Measurements from ENCODE around the gene CDC42BPA.
A peak's percentile ranks its signal among the peaks of the same experiment; 100 is the strongest.

Gene CDC42BPA

GRCh38 chr1:227314014-227314848, 4.1 kb downstream of the CDC42BPA start:
- H3K36me3 ChIP-seq (ENCODE audit: control insufficient read depth, insufficient read depth, low read length) = no peaks in the 10 kb centered on the region
- peak overlapping the region; percentile 13 for H3K4me3 ChIP-seq (ENCODE audit: low read length)
- H3K9ac ChIP-seq (ENCODE audit: low read length) = no peak overlapping the region
- no peaks in the 10 kb centered on the region for H3K27me3 ChIP-seq (ENCODE audit: control insufficient read depth, insufficient read depth, low read length)
- peaks cover 5% of the 10 kb centered on the region for H3K4me1 ChIP-seq (ENCODE audit: control insufficient read depth, insufficient read depth, low read length)
- no peak overlapping the region for H3K27ac ChIP-seq (ENCODE audit: low read depth, low read length)

- no peak overlapping the region for H3K27ac ChIP-seq (ENCODE audit: low read depth, low read length)
Observed at GRCh38 chr1:227312361-227313025, 5.8 kb downstream of the CDC42BPA start.

GRCh38 chr1:227311389-227312001, 6.8 kb downstream of the CDC42BPA start:
- no peak overlapping the region for H3K9ac ChIP-seq (ENCODE audit: low read length)
- H3K36me3 ChIP-seq (ENCODE audit: control insufficient read depth, insufficient read depth, low read length) = no peaks in the 10 kb centered on the region
- no peaks in the 10 kb centered on the region for H3K27me3 ChIP-seq (ENCODE audit: control insufficient read depth, insufficient read depth, low read length)
- peaks cover 5% of the 10 kb centered on the region for H3K4me1 ChIP-seq (ENCODE audit: control insufficient read depth, insufficient read depth, low read length)
- H3K27ac ChIP-seq (ENCODE audit: low read depth, low read length) = no peak overlapping the region
- H3K4me3 ChIP-seq (ENCODE audit: low read length) = no peak overlapping the region

More at GRCh38 chr1:227312361-227313025, 5.8 kb downstream of the CDC42BPA start:
- Histone ChIP-seq H3K4me1 (ENCODE audit: control insufficient read depth, insufficient read depth, low read length) (peaks cover 5% of the 10 kb centered on the region), H3K27me3 (ENCODE audit: control insufficient read depth, insufficient read depth, low read length) (no peaks in the 10 kb centered on the region), H3K36me3 (ENCODE audit: control insufficient read depth, insufficient read depth, low read length) (no peaks in the 10 kb centered on the region), H3K4me3 (ENCODE audit: low read length) (no peak overlapping the region), H3K9ac (ENCODE audit: low read length) (no peak overlapping the region)

DNA sequence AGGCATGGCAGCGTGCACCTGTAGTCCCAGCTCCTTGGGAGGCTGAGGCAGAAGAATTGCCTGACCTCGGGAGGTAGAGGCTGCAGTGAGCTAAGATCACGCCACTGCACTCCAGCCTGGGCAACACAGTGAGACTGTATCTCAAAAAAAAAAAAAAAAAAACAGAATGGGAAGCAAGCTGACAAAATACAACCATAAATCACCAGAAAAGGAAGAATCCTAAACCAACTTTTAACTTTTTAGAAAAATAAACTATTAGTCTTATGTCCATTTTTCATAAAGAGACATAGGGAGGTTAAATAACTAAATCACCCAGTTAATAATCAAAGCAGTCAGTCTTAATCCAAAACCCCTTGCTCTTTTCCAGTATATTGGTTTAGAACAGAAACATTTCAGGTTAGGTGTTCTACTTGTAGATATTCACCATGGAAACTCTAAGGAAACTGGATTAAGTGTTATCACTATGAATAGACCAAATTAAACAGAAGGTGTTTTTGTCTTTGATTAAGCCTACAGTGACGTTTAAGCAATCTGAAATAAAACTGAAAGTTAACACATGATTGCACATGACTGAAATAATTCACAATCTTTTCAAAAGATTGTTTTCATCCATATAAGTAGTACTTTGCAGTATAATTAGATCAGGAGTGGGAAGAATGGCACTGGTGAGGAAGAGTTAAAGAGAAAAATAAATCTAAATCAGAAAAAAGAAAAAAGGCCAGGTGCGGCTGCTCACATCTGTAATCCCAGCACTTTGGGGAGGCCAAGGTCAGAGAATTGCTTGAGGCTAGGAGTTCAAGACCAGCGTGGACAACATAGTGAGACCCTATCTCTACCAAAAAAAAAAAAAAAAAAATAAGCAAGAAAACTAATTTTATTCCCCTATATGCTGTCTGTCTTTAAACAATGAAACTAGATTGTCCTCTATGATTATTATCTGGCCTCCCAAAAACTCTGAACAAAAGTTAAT, 9.6 kb downstream of the CDC42BPA start:
- Histone ChIP-seq H3K4me1 (ENCODE audit: control insufficient read depth, insufficient read depth, low read length) (peaks cover 5% of the 10 kb centered on the region), H3K27ac (ENCODE audit: low read depth, low read length) (no peak overlapping the region), H3K9ac (ENCODE audit: low read length) (no peak overlapping the region)

GRCh38 chr1:227306689-227307088, 11.6 kb downstream of the CDC42BPA start:
- peaks cover 5% of the 10 kb centered on the region for H3K4me1 ChIP-seq (ENCODE audit: control insufficient read depth, insufficient read depth, low read length)
- H3K36me3 ChIP-seq (ENCODE audit: control insufficient read depth, insufficient read depth, low read length) = no peaks in the 10 kb centered on the region

More for the DNA sequence above, 9.6 kb downstream of the CDC42BPA start:
- no peaks in the 10 kb centered on the region for H3K36me3 ChIP-seq (ENCODE audit: control insufficient read depth, insufficient read depth, low read length)
- no peaks in the 10 kb centered on the region for H3K27me3 ChIP-seq (ENCODE audit: control insufficient read depth, insufficient read depth, low read length)
- no peak overlapping the region for H3K4me3 ChIP-seq (ENCODE audit: low read length)

DNA sequence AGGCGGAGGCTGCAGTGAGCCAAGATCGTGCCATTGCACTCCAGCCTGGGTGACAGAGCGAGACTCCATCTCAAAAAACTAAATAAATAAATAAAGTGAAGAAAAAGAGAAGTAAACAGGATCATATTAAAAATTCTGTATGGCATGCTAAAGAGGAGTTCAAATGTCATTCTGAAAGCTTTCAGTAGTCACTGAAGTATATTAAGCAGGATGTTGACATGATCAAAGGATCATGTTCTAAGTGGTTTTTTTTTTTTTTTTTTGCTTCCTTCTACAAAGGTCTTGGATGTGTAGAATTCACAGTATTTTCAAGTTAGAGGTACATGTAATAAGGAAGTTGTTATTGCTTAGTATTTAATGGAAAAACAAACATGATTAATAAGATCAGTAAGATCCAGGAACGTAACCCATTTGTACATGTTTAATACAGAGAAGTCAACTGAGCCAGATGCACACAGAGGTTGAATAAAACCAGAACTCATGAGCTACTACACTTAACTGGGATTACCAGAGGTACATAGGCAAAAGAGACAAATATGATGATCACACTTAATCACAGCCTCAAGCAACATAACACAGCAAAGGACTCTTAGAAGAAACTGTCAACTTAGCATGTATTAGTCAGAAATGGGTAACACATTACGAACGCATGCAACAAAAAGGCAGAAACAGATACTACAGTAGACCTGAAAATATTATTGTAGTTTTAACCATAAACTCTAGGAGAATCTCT, 12.2 kb downstream of the CDC42BPA start:
- Histone ChIP-seq H3K27me3 (ENCODE audit: control insufficient read depth, insufficient read depth, low read length) (no peaks in the 10 kb centered on the region), H3K36me3 (ENCODE audit: control insufficient read depth, insufficient read depth, low read length) (no peaks in the 10 kb centered on the region), H3K9ac (ENCODE audit: low read length) (no peak overlapping the region), H3K4me1 (ENCODE audit: control insufficient read depth, insufficient read depth, low read length) (peaks cover 5% of the 10 kb centered on the region), H3K4me3 (ENCODE audit: low read length) (no peak overlapping the region), H3K27ac (ENCODE audit: low read depth, low read length) (no peak overlapping the region)

More at GRCh38 chr1:227306689-227307088, 11.6 kb downstream of the CDC42BPA start:
- Histone ChIP-seq H3K27me3 (ENCODE audit: control insufficient read depth, insufficient read depth, low read length) (no peaks in the 10 kb centered on the region), H3K9ac (ENCODE audit: low read length) (no peak overlapping the region), H3K27ac (ENCODE audit: low read depth, low read length) (no peak overlapping the region), H3K4me3 (ENCODE audit: low read length) (no peak overlapping the region)

- H3K27me3 ChIP-seq (ENCODE audit: control insufficient read depth, insufficient read depth, low read length) = no peaks in the 10 kb centered on the region
- no peak overlapping the region for H3K9ac ChIP-seq (ENCODE audit: low read length)
- no peaks in the 10 kb centered on the region for H3K36me3 ChIP-seq (ENCODE audit: control insufficient read depth, insufficient read depth, low read length)
- peaks cover 4% of the 10 kb centered on the region for H3K4me1 ChIP-seq (ENCODE audit: control insufficient read depth, insufficient read depth, low read length)
- H3K4me3 ChIP-seq (ENCODE audit: low read length) = no peak overlapping the region
- no peak overlapping the region for H3K27ac ChIP-seq (ENCODE audit: low read depth, low read length)
Observed at GRCh38 chr1:227304665-227305064, 13.6 kb downstream of the CDC42BPA start.

DNA sequence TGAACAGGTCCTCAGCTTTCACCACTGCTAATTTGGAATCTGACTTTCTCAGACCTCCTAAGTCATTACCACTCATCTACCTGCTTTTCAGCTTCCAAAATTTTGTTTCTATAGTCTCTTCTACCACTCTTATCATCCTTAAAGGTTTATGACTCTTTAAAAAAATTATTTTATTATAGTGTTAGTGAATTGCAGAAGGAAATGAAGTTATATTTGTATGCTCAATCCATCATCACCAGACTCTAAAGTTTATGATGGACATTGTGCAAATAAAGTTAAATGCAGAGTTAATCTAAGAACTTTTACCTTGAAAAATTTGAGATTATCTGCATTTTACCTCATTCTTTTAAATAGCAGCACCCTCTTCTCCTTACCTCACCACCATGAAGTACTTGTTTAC, 14.6 kb downstream of the CDC42BPA start:
- H3K9ac ChIP-seq (ENCODE audit: low read length) = no peak overlapping the region
- H3K4me1 ChIP-seq (ENCODE audit: control insufficient read depth, insufficient read depth, low read length) = peaks cover 2% of the 10 kb centered on the region
- no peak overlapping the region for H3K27ac ChIP-seq (ENCODE audit: low read depth, low read length)

GRCh38 chr1:227300682-227301081, 17.6 kb downstream of the CDC42BPA start:
- Histone ChIP-seq H3K4me1 (ENCODE audit: control insufficient read depth, insufficient read depth, low read length) (peaks cover 2% of the 10 kb centered on the region), H3K27me3 (ENCODE audit: control insufficient read depth, insufficient read depth, low read length) (no peaks in the 10 kb centered on the region), H3K27ac (ENCODE audit: low read depth, low read length) (no peak overlapping the region), H3K4me3 (ENCODE audit: low read length) (no peak overlapping the region), H3K9ac (ENCODE audit: low read length) (no peak overlapping the region), H3K36me3 (ENCODE audit: control insufficient read depth, insufficient read depth, low read length) (no peaks in the 10 kb centered on the region)

More for the DNA sequence above, 14.6 kb downstream of the CDC42BPA start:
- H3K4me3 ChIP-seq (ENCODE audit: low read length) = no peak overlapping the region
- H3K27me3 ChIP-seq (ENCODE audit: control insufficient read depth, insufficient read depth, low read length) = no peaks in the 10 kb centered on the region
- no peaks in the 10 kb centered on the region for H3K36me3 ChIP-seq (ENCODE audit: control insufficient read depth, insufficient read depth, low read length)

DNA sequence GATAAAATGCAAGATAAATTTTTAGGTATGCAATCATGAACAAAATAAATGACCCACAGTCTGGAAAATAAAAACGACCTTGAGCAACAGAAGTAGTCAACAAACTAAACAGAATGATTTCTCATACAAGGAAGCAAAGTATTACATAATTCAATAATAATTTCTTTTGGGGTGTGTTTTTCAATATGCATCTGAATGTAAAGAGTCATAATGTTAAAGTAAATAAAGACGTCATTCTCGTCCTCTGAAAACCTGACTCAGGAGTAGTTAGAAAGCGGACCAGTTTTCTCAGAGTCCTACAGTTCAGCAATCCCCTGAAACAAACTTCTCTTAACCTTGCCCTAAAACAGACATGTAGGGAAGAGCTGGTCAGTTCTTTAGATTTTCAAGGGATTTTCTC, 18.6 kb downstream of the CDC42BPA start:
- H3K9ac ChIP-seq (ENCODE audit: low read length) = no peak overlapping the region
- H3K36me3 ChIP-seq (ENCODE audit: control insufficient read depth, insufficient read depth, low read length) = no peaks in the 10 kb centered on the region
- H3K4me1 ChIP-seq (ENCODE audit: control insufficient read depth, insufficient read depth, low read length) = peaks cover 2% of the 10 kb centered on the region
- no peaks in the 10 kb centered on the region for H3K27me3 ChIP-seq (ENCODE audit: control insufficient read depth, insufficient read depth, low read length)
- no peak overlapping the region for H3K4me3 ChIP-seq (ENCODE audit: low read length)
- H3K27ac ChIP-seq (ENCODE audit: low read depth, low read length) = peak overlapping the region; percentile 32

GRCh38 chr1:227299241-227299627, 19.1 kb downstream of the CDC42BPA start:
- H3K9ac ChIP-seq (ENCODE audit: low read length) = no peak overlapping the region
- peaks cover 2% of the 10 kb centered on the region for H3K4me1 ChIP-seq (ENCODE audit: control insufficient read depth, insufficient read depth, low read length)
- no peaks in the 10 kb centered on the region for H3K27me3 ChIP-seq (ENCODE audit: control insufficient read depth, insufficient read depth, low read length)
- peak overlapping the region; percentile 32 for H3K27ac ChIP-seq (ENCODE audit: low read depth, low read length)
- no peak overlapping the region for H3K4me3 ChIP-seq (ENCODE audit: low read length)
- H3K36me3 ChIP-seq (ENCODE audit: control insufficient read depth, insufficient read depth, low read length) = no peaks in the 10 kb centered on the region

Measured in rectal smooth muscle tissue (tissue), 1 donor.